GM12891 (cell line): ENCODE data around the gene LINGO4.

Experiments used
- POLR2AphosphoS5 ChIP-seq: IDR thresholded peaks from 2 replicates; pipeline ENCODE4 v1.6.1; 2011; ENCODE audit warnings: low read depth, low read length, control low read depth
- TAF1 ChIP-seq: IDR thresholded peaks from 2 replicates; pipeline ENCODE4 v1.6.1; 2011; ENCODE audit warnings: low read depth, low read length, control low read depth

DNA sequence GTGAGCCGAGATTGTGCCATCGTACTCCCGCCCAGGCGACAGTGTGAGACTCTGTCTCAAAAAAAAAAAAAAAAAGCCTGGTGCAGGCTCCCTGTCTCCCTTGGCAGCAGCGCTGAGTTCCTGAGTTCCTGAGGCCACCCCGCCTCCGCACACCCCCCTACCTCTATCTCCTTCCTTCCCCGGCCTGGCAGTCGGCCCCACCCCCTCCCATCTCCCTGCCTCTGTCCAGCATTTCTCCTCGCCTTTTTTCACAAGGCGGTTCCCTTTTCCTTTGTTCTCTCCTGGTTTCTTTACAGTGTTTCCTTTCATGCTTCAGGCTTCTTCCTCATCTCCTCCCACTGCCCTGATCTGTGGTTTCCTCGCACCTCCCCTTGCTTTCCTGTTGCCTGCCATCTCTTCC is 23.7 kb upstream of the LINGO4 start:
- TF ChIP-seq POLR2AphosphoS5 (no peak), TAF1 (no peak)
